Measurements from ENCODE around the gene COP1. TPM values are rescaled to one million over a fixed set of nuclear protein-coding genes. Genes with fewer than 3 reads are reported as not detected.

Gene COP1
- total RNA-seq, 1 experiment from 2014 or later = 47.0 TPM

DNA sequence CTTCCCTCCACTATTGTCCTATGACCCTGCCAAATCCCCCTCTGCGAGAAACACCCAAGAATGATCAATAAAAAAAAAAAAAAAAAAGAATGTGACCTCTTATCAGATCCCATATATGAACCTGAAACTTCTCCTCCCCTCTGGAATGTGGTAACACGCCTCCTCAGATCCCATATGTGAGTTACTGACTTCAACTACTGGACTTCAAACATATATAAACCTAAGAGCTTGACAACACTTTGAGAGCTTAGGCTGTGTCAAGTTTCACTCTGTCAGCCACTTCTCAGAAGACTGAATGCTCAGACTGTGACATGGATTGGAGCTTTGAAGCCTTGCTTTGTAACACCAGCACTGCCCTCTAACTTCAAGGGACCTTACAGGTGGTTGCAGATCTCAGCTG is 148.4 kb downstream of the COP1 start:
- H3K27me3 Mint-ChIP-seq (ENCODE audit: insufficient read depth, unreplicated experiment) = no peaks in the 10 kb centered on the region
- intact Hi-C loops (cut with micrococcal nuclease) = no loop called here
- H3K4me3 Mint-ChIP-seq (ENCODE audit: unreplicated experiment) = no peak overlapping the region
- BruUV-seq (replicated peaks) = no TSS peak
- no peaks in the 10 kb centered on the region for H3K9me3 Mint-ChIP-seq (ENCODE audit: unreplicated experiment)
- no peaks in the 10 kb centered on the region for H3K4me1 Mint-ChIP-seq (ENCODE audit: insufficient read depth, unreplicated experiment)
- TF ChIP-seq, protein P1, sequence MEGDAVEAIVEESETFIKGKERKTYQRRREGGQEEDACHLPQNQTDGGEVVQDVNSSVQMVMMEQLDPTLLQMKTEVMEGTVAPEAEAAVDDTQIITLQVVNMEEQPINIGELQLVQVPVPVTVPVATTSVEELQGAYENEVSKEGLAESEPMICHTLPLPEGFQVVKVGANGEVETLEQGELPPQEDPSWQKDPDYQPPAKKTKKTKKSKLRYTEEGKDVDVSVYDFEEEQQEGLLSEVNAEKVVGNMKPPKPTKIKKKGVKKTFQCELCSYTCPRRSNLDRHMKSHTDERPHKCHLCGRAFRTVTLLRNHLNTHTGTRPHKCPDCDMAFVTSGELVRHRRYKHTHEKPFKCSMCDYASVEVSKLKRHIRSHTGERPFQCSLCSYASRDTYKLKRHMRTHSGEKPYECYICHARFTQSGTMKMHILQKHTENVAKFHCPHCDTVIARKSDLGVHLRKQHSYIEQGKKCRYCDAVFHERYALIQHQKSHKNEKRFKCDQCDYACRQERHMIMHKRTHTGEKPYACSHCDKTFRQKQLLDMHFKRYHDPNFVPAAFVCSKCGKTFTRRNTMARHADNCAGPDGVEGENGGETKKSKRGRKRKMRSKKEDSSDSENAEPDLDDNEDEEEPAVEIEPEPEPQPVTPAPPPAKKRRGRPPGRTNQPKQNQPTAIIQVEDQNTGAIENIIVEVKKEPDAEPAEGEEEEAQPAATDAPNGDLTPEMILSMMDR (IDR thresholded peaks at IDR 0.05; ENCODE audit: unreplicated experiment) = no peak
- ChIA-PET CTCF (interaction anchor here (0.9 to 1.1 kb wide), 2 partner anchors 16 to 685 kb away, joined by 3 to 4 read pairs; no protein-coding TSS in a partner anchor), POLR2A (no interaction called here)
- peaks cover 9% of the 10 kb centered on the region for H3K36me3 Mint-ChIP-seq (ENCODE audit: insufficient read depth, unreplicated experiment)
- H3K27ac Mint-ChIP-seq (ENCODE audit: low read depth, unreplicated experiment) = no peak overlapping the region
- DNase-seq (ENCODE audit: unreplicated experiment) = no peak

DNA sequence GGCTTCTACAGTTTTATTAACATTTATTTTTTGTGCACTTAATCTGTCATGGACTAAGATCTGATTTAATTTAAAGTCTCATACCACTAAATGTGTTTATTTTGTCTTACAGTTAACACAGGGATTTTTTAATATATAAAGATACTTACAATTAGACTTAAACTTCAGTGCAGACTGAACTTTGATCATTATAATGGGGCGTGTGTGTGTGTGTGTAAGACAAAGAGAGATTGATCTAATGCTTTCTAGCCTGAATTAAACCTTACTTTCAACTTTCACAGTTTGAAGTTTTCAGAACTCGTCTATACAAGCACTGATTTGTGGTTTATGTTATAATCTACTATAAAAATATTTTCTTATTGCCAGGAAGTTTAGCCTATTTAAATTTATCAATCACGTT is 150.8 kb downstream of the COP1 start:
- Mint-ChIP-seq H3K27ac (ENCODE audit: low read depth, unreplicated experiment) (no peak overlapping the region), H3K36me3 (ENCODE audit: insufficient read depth, unreplicated experiment) (peaks cover 8% of the 10 kb centered on the region), H3K4me3 (ENCODE audit: unreplicated experiment) (no peak overlapping the region), H3K27me3 (ENCODE audit: insufficient read depth, unreplicated experiment) (no peaks in the 10 kb centered on the region), H3K4me1 (ENCODE audit: insufficient read depth, unreplicated experiment) (no peaks in the 10 kb centered on the region), H3K9me3 (ENCODE audit: unreplicated experiment) (no peaks in the 10 kb centered on the region)
- BruUV-seq (replicated peaks) = no TSS peak
- TF ChIP-seq, protein P1 (IDR thresholded peaks at IDR 0.05; ENCODE audit: unreplicated experiment) = no peak
- intact Hi-C loops (cut with micrococcal nuclease) = no loop called here
- DNase-seq (ENCODE audit: unreplicated experiment) = no peak
- CTCF ChIA-PET = interaction anchor here (0.5 to 1.5 kb wide), 4 partner anchors 10 to 1027 kb away, joined by 3 to 5 read pairs (median 3); no protein-coding TSS in a partner anchor
- POLR2A ChIA-PET = no interaction called here

DNA sequence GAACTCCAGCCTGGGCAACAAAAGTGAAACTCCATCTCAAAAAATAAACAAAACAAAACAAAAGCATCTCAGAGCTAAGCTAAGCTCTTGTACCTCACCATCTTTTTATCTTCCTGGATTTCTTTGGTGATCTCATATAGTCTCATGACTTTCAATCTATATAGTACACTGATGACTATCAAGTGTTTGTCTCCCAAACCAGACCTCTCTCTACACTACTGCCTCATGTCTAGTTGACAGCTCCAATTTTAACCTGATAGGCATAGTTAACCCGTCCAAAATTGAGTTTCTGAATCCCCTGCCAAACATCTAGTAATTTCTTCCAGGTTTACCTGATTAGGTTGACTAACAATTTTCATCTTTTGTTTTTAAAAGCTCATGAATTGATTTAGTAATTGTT is 151.7 kb downstream of the COP1 start:
- Mint-ChIP-seq H3K27ac (ENCODE audit: low read depth, unreplicated experiment) (no peak overlapping the region), H3K36me3 (ENCODE audit: insufficient read depth, unreplicated experiment) (peaks cover 5% of the 10 kb centered on the region), H3K27me3 (ENCODE audit: insufficient read depth, unreplicated experiment) (no peaks in the 10 kb centered on the region), H3K9me3 (ENCODE audit: unreplicated experiment) (no peaks in the 10 kb centered on the region), H3K4me1 (ENCODE audit: insufficient read depth, unreplicated experiment) (no peaks in the 10 kb centered on the region), H3K4me3 (ENCODE audit: unreplicated experiment) (no peak overlapping the region)
- TF ChIP-seq, protein P1 (IDR thresholded peaks at IDR 0.05; ENCODE audit: unreplicated experiment) = no peak
- no TSS peak for BruUV-seq (replicated peaks)
- intact Hi-C loops (cut with micrococcal nuclease) = no loop called here
- no peak for DNase-seq (ENCODE audit: unreplicated experiment)
- ChIA-PET POLR2A (interaction anchor here (0.9 to 1.3 kb wide), 2 partner anchors 25 kb away, joined by 3 to 4 read pairs; no protein-coding TSS in a partner anchor), CTCF (interaction anchor here (0.6 to 1.6 kb wide), 11 partner anchors 8 to 1220 kb away, joined by 3 to 6 read pairs (median 4); no protein-coding TSS in a partner anchor)

DNA sequence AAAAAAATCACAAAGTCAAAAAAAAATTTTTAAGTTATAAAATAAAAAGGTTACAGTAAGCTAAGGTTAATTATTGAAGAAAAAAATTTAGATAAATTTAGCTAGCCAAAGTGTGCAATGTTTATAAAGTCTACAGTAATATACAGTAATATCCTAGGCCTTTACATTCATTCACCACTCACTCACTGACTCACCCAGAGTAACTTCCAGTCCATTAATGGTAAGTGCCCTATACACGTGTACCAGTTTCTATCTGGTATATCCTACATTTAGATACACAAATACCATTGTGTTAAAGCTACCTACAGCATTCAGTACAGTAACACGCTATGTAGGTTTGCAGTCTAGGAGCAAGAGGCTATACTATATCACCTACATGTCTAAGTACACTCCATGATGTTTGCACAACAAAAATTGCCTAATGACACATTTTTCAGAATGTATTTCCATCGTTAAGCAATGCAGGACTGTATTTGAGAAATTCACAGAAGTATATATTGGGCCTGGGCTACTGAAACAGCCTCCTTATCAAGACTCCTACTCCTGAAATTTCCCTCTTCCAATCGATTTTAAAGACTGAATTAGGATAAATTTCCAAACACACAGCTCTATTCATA is 155.1 kb downstream of the COP1 start:
- CTCF ChIA-PET = interaction anchor here (0.6 to 1.5 kb wide), 5 partner anchors 95 to 675 kb away, joined by 3 read pairs; no protein-coding TSS in a partner anchor
- TF ChIP-seq, protein P1 (IDR thresholded peaks at IDR 0.05; ENCODE audit: unreplicated experiment) = no peak
- DNase-seq (ENCODE audit: unreplicated experiment) = peak; percentile 69
- H3K4me1 Mint-ChIP-seq (ENCODE audit: insufficient read depth, unreplicated experiment) = no peaks in the 10 kb centered on the region
- BruUV-seq (replicated peaks) = no TSS peak
- no peaks in the 10 kb centered on the region for H3K27me3 Mint-ChIP-seq (ENCODE audit: insufficient read depth, unreplicated experiment)
- intact Hi-C loops (cut with micrococcal nuclease) = no loop called here
- H3K9me3 Mint-ChIP-seq (ENCODE audit: unreplicated experiment) = no peaks in the 10 kb centered on the region
- no peak overlapping the region for H3K4me3 Mint-ChIP-seq (ENCODE audit: unreplicated experiment)
- H3K27ac Mint-ChIP-seq (ENCODE audit: low read depth, unreplicated experiment) = no peak overlapping the region
- H3K36me3 Mint-ChIP-seq (ENCODE audit: insufficient read depth, unreplicated experiment) = no peaks in the 10 kb centered on the region
- POLR2A ChIA-PET = interaction anchor here (0.7 to 1.5 kb wide), 4 partner anchors 8 to 1029 kb away, joined by 3 read pairs; partner anchors contain the start of gene MRPS14
